ENCODE data around the gene ARHGAP24.

DNA sequence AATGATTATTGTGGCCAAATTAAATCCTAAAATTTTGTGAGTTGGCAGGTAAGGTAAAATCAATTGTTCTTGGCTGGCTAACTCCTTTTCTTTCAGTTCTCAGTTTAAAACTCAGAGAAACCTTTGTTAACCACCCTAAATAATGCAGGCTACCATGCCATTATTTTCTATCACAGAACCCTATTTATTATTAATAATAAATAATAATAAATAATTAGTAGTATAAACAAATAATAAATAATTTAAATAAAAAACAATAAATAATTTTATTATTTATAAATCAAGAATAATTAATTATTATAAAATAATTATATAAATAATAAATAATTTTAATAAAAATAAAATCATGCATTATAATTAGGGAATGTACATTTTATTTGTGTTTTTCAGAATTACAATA lies 390.3 kb downstream of the ARHGAP24 start:
- TF ChIP-seq, protein P1, sequence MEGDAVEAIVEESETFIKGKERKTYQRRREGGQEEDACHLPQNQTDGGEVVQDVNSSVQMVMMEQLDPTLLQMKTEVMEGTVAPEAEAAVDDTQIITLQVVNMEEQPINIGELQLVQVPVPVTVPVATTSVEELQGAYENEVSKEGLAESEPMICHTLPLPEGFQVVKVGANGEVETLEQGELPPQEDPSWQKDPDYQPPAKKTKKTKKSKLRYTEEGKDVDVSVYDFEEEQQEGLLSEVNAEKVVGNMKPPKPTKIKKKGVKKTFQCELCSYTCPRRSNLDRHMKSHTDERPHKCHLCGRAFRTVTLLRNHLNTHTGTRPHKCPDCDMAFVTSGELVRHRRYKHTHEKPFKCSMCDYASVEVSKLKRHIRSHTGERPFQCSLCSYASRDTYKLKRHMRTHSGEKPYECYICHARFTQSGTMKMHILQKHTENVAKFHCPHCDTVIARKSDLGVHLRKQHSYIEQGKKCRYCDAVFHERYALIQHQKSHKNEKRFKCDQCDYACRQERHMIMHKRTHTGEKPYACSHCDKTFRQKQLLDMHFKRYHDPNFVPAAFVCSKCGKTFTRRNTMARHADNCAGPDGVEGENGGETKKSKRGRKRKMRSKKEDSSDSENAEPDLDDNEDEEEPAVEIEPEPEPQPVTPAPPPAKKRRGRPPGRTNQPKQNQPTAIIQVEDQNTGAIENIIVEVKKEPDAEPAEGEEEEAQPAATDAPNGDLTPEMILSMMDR (IDR thresholded peaks at IDR 0.05) = no peak
- no peak for TF ChIP-seq POLR2A (IDR thresholded peaks at IDR 0.05)
